Activated CD8-positive, alpha-beta T cell treated with anti-CD3 and anti-CD28 coated beads for 36 hours (primary cell): Measurements from ENCODE around the gene LIMK1. TPM values are rescaled to one million over a fixed set of nuclear protein-coding genes. Genes with fewer than 3 reads are reported as not detected.

ENCODE experiments used
- total RNA-seq, 2 experiments: library from RNA; stranded (reverse); gene quantifications; one replicate each; pipeline ENCODE4 v1.2.3, GENCODE V29; 2021

The LIMK1 gene
- total RNA-seq, 2 experiments from 2014 or later, result 17.8 to 20.8 TPM

Other genes starting within 250 kb of the LIMK1 start
- gene METTL27, start 241.3 kb upstream of the LIMK1 start, total RNA-seq, result not detected
- gene TMEM270, start 222.6 kb upstream of the LIMK1 start, total RNA-seq, result not detected
- gene ELN, start 55.6 kb upstream of the LIMK1 start, total RNA-seq, result not detected
- 100 to 1,000 TPM; 461 to 464 TPM for gene EIF4H, start 90.6 kb downstream of the LIMK1 start, total RNA-seq
- 1 to 10 TPM; 2.4 to 3.2 TPM for gene LAT2, start 126.2 kb downstream of the LIMK1 start, total RNA-seq
- 10 to 100 TPM; 90.7 to 91.8 TPM for gene RFC2, start 170.6 kb downstream of the LIMK1 start, total RNA-seq
- gene CLIP2, start 205.6 kb downstream of the LIMK1 start, total RNA-seq, result 1 to 10 TPM; 1.3 to 1.4 TPM